Measurements from ENCODE around the gene ZSCAN16. TPM values are rescaled to one million over a fixed set of nuclear protein-coding genes. Genes with fewer than 3 reads are reported as not detected.

ZSCAN16 gene
- 0.52 and 0.80 TPM in 2 replicates for total RNA-seq

GRCh38 chr6:28124350-28124970 lies at the start of gene ZSCAN16:
ZSCAN16 (plus strand) TSS chr6:28124609; CDS start chr6:28125444, 835 bp downstream.

GRCh38 chr6:28080381-28080630 lies 44.1 kb upstream of the ZSCAN16 start, which contains the start of gene ZNF165:
ZNF165 (plus strand) TSS chr6:28080568; CDS start chr6:28085481, 4,913 bp downstream.

GRCh38 chr6:28141500-28142329 lies 17.3 kb downstream of the ZSCAN16 start, which contains the start of gene ZKSCAN8:
ZKSCAN8 (plus strand) TSS chr6:28141883; CDS start chr6:28148408, 6,525 bp downstream.

Other genes starting within 250 kb of the ZSCAN16 start
- not detected in 2 replicates for gene OR2B2, start 212.2 kb upstream of the ZSCAN16 start, total RNA-seq
- not detected in 2 replicates for gene OR2B6, start 167.4 kb upstream of the ZSCAN16 start, total RNA-seq
- gene ZNF165, start 44.0 kb upstream of the ZSCAN16 start, total RNA-seq: 0.16 and 0.39 TPM in 2 replicates
- 8.7 and 22.0 TPM in 2 replicates for gene ZKSCAN8, start 17.3 kb downstream of the ZSCAN16 start, total RNA-seq
- 10.1 and 10.3 TPM in 2 replicates for gene ZSCAN9, start 100.7 kb downstream of the ZSCAN16 start, total RNA-seq
- gene ZKSCAN4, start 127.7 kb downstream of the ZSCAN16 start, total RNA-seq: 3.9 and 5.3 TPM in 2 replicates
- 2.3 and 2.5 TPM in 2 replicates for gene NKAPL, start 134.7 kb downstream of the ZSCAN16 start, total RNA-seq
- gene ZSCAN26, start 142.5 kb downstream of the ZSCAN16 start, total RNA-seq: 6.7 and 12.5 TPM in 2 replicates
- 7.2 and 8.0 TPM in 2 replicates for gene PGBD1, start 157.0 kb downstream of the ZSCAN16 start, total RNA-seq
- 1.9 and 5.1 TPM in 2 replicates for gene ZSCAN31, start 211.5 kb downstream of the ZSCAN16 start, total RNA-seq
- gene ZKSCAN3, start 225.3 kb downstream of the ZSCAN16 start, total RNA-seq: 3.2 and 11.9 TPM in 2 replicates